Measurements from ENCODE around the gene KRT3. TPM values are rescaled to one million over a fixed set of nuclear protein-coding genes. Genes with fewer than 3 reads are reported as not detected.

The KRT3 gene
- total RNA-seq, 4 donors from 2014 or later = not detected

DNA sequence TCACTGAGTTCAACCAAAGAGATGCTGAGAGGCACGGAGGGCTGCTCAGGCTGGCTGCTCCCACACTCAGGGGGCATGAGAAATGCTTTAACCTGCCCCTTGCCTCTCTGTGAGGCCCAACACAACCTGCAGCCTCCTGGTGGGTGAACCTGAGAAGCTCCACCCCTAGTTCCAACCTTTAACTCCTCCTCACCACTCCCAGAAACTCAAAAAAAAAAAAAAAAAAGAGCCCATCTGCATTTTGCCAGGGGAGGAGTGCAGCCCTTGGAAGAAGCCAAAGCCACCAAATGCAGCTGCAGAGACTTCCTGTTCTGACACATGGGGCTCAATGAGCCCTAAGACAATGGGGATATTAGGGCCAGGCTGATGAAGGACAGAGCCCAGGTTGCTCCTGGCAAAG lies 9.1 kb upstream of the KRT3 start:
- H3K9me3 ChIP-seq = no peaks in the 10 kb centered on the region
- no peak overlapping the region for H3K27ac ChIP-seq
- H3K36me3 ChIP-seq = no peaks in the 10 kb centered on the region
- no peak for TF ChIP-seq POLR2AphosphoS5 (IDR thresholded peaks at IDR 0.05)
- no peak for TF ChIP-seq EP300 (IDR thresholded peaks at IDR 0.05)
- no peak for TF ChIP-seq POLR2A (IDR thresholded peaks at IDR 0.05)
- TF ChIP-seq, protein P1, sequence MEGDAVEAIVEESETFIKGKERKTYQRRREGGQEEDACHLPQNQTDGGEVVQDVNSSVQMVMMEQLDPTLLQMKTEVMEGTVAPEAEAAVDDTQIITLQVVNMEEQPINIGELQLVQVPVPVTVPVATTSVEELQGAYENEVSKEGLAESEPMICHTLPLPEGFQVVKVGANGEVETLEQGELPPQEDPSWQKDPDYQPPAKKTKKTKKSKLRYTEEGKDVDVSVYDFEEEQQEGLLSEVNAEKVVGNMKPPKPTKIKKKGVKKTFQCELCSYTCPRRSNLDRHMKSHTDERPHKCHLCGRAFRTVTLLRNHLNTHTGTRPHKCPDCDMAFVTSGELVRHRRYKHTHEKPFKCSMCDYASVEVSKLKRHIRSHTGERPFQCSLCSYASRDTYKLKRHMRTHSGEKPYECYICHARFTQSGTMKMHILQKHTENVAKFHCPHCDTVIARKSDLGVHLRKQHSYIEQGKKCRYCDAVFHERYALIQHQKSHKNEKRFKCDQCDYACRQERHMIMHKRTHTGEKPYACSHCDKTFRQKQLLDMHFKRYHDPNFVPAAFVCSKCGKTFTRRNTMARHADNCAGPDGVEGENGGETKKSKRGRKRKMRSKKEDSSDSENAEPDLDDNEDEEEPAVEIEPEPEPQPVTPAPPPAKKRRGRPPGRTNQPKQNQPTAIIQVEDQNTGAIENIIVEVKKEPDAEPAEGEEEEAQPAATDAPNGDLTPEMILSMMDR (IDR thresholded peaks at IDR 0.05) = no peak
- no peaks in the 10 kb centered on the region for H3K4me1 ChIP-seq
- H3K4me3 ChIP-seq = no peak overlapping the region
- H3K27me3 ChIP-seq = peaks cover 2% of the 10 kb centered on the region
- DNase-seq (ENCODE audit: low spot score in 2 of 2) = no peak
- WGBS = 43% methylated on average over 1 of the region's 1 CpG

DNA sequence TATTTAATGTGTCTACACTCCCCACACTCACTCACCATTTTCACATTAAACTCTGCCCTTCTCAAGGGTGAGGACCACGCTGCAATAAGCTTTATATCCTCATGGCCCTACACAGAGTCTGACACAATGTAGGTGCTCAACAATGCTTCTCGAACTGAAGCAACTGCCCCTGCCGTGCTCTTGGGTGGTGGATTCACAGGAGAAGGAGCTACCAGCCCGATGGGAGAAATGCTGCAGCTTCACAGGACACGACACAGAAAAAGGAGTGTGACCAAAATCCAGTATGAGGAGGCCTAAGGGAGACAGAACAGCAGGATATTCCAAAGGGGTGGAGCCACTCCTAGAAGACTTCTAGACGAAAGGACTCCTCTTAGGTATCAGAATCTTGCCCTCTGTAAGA lies 6.5 kb upstream of the KRT3 start:
- no peak overlapping the region for H3K4me3 ChIP-seq
- no peak for TF ChIP-seq POLR2AphosphoS5 (IDR thresholded peaks at IDR 0.05)
- TF ChIP-seq EP300 (IDR thresholded peaks at IDR 0.05) = no peak
- TF ChIP-seq, protein P1 (IDR thresholded peaks at IDR 0.05) = no peak
- TF ChIP-seq POLR2A (IDR thresholded peaks at IDR 0.05) = no peak
- H3K4me1 ChIP-seq = no peaks in the 10 kb centered on the region
- no peaks in the 10 kb centered on the region for H3K9me3 ChIP-seq
- 79% methylated on average over 6 of the region's 6 CpGs for WGBS
- no peaks in the 10 kb centered on the region for H3K36me3 ChIP-seq
- no peaks in the 10 kb centered on the region for H3K27me3 ChIP-seq
- DNase-seq (ENCODE audit: low spot score in 2 of 2) = no peak
- no peak overlapping the region for H3K27ac ChIP-seq

DNA sequence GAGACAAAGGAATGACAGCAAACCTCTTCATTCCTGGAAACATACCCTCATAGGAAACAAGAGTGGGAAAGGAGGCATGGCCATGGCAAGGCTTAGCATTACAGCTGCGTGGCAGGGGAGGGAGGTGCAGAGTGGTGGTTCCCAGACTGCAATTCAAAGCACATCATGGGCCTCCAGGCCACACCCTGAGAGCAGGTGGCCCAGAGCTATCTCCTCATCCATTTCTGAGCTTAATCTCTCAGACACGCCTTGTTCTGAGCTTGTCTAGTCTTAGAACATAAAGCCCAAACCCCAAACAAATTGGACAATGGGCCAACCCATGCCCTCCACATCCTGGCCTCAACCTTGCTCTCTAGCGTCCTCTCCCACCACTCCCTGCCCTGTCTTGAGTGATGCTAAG lies 5.9 kb upstream of the KRT3 start:
- TF ChIP-seq, protein P1 (IDR thresholded peaks at IDR 0.05) = no peak
- TF ChIP-seq EP300 (IDR thresholded peaks at IDR 0.05) (no peak), POLR2AphosphoS5 (IDR thresholded peaks at IDR 0.05) (no peak), POLR2A (IDR thresholded peaks at IDR 0.05) (no peak)
- Histone ChIP-seq H3K4me1 (no peaks in the 10 kb centered on the region), H3K27ac (no peak overlapping the region), H3K4me3 (no peak overlapping the region), H3K36me3 (no peaks in the 10 kb centered on the region), H3K9me3 (no peaks in the 10 kb centered on the region), H3K27me3 (no peaks in the 10 kb centered on the region)
- 63% methylated on average over 3 of the region's 3 CpGs for WGBS
- no peak for DNase-seq (ENCODE audit: low spot score in 2 of 2)

DNA sequence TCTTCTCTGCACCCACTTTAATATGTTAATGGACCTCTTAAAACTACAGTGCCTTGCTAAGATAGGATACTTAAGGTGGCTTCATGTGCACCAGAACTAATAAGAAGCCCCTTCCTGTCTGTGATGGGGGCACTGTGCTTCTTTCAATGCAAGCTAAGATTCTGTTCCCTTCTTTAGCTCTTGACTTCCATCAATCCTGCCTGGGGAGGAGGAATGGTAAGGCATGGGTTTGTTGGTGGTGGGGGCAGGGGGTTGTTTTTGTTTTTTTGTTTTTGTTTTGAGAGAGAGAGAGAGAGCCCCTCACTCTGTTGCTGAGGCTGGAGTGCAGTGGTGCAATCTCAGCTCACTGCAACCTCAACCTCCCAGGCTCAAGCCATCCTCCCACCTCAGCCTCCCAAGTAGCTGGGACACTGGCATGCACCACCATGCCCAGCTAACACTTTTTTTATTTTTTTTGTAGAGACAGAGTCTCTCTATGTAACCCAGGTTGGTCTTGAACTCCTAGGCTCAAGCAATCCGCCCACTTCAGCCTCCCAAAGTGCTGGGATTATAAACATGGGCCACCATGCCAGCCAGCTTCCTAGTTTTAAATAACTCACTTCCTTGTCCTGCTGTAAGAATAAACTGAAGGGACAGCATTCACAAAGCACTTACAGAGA lies 4.5 kb upstream of the KRT3 start:
- TF ChIP-seq, protein P1 (IDR thresholded peaks at IDR 0.05) = no peak
- TF ChIP-seq POLR2AphosphoS5 (IDR thresholded peaks at IDR 0.05) = no peak
- no peak for TF ChIP-seq POLR2A (IDR thresholded peaks at IDR 0.05)
- TF ChIP-seq EP300 (IDR thresholded peaks at IDR 0.05) = no peak
- WGBS = 62% methylated on average over 1 of the region's 1 CpG

DNA sequence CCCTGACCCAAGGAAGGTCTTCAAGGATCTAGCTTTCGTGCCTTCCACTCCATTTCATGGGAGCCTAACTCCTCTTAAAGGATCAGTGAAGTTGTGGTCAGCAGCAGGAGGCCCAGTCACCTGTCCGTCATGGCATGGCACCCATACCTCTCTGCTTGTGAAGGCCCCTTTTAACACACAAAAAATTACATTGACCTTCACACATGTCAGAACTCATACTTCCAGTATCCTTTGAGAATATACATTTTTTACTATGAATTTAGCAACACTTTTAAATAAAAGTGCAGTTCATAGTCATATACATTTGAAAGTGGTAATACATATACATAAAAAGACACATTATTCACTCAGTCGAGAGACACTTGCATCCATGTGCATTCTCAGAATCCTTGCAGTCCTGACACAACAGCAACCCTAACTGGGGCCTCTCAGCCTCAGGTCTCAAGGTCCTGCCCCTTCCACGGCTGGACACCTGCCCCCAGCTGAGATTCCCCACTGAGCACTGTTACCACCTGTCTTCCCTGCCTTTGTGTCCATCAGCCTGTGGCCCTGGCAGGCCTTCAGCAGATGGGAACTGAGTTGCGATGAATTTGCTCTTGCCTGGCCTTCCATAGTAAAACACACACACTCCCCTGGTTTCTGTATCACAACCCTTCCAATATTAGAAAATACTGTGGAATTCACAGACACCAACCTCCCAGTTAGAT lies 3.7 kb upstream of the KRT3 start:
- no peaks in the 10 kb centered on the region for H3K9me3 ChIP-seq
- no peak for DNase-seq (ENCODE audit: low spot score in 2 of 2)
- H3K36me3 ChIP-seq = no peaks in the 10 kb centered on the region
- H3K27ac ChIP-seq = no peak overlapping the region
- TF ChIP-seq POLR2AphosphoS5 (IDR thresholded peaks at IDR 0.05) = no peak
- no peak for TF ChIP-seq POLR2A (IDR thresholded peaks at IDR 0.05)
- TF ChIP-seq, protein P1 (IDR thresholded peaks at IDR 0.05) = no peak
- no peak for TF ChIP-seq EP300 (IDR thresholded peaks at IDR 0.05)
- no peak overlapping the region for H3K4me3 ChIP-seq
- H3K4me1 ChIP-seq = no peaks in the 10 kb centered on the region
- WGBS = 69% methylated on average over 5 of the region's 5 CpGs
- H3K27me3 ChIP-seq = no peaks in the 10 kb centered on the region

More for the DNA sequence above, 4.5 kb upstream of the KRT3 start:
- DNase-seq (ENCODE audit: low spot score in 2 of 2) = no peak
- Histone ChIP-seq H3K4me1 (no peaks in the 10 kb centered on the region), H3K27ac (no peak overlapping the region), H3K27me3 (no peaks in the 10 kb centered on the region), H3K36me3 (no peaks in the 10 kb centered on the region), H3K4me3 (no peak overlapping the region), H3K9me3 (no peaks in the 10 kb centered on the region)
